SK-N-MC (cell line): Measurements from ENCODE around the gene KRTAP10-6.
"Not testable (repeated sequence)": the region's sequence is repeated elsewhere in the genome, so short reads cannot be mapped to it uniquely, and the experiment has no call there.

Experiments used
- DNase-seq: peaks from one replicate; pipeline ENCODE4 v3.0.0-alpha.2; 2011; ENCODE audit warnings: low read depth, low spot score
- H3K27ac ChIP-seq: fragments of 200-600 bp; sonication (generic); 2 replicates; pipeline ENCODE4 v1.5.1; 2016; ENCODE audit warnings: mixed run types
- H3K36me3 ChIP-seq: fragments of 200-600 bp; sonication (generic); 2 replicates; pipeline ENCODE4 v1.6.1; 2017; ENCODE audit warnings: antibody characterized with exemption, low read length, mixed read lengths; ENCODE audit not compliant: insufficient read depth
- H3K4me3 ChIP-seq: fragments of 200-600 bp; sonication (generic); 2 replicates; pipeline ENCODE4 v1.5.1; 2016
- H3K9ac ChIP-seq: fragments of 200-600 bp; sonication (generic); 2 replicates; pipeline ENCODE4 v1.8.0; 2017; ENCODE audit warnings: mixed run types, mixed read lengths; ENCODE audit not compliant: insufficient read length
- H3K9me3 ChIP-seq: fragments of 200-600 bp; sonication (generic); 2 replicates; pipeline ENCODE4 v1.6.1; 2017; ENCODE audit warnings: low read depth, mild to moderate bottlenecking, antibody characterized with exemption, low read length, moderate library complexity, mixed read lengths
- EZH2 ChIP-seq: fragments of 200-600 bp; sonication (generic); IDR thresholded peaks from one replicate; pipeline ENCODE4 v1.6.1; 2017; ENCODE audit warnings: antibody characterized with exemption
- FOXP2 ChIP-seq: optimal IDR thresholded peaks from 2 replicates; pipeline ENCODE3; 2011; ENCODE audit warnings: mild to moderate bottlenecking, moderate library complexity; ENCODE audit not compliant: insufficient read depth; ENCODE audit errors: extremely low read length, control extremely low read depth
- POLR2AphosphoS5 ChIP-seq: IDR thresholded peaks from 2 replicates; pipeline ENCODE4 v1.6.1; 2012; ENCODE audit warnings: mild to moderate bottlenecking, low read depth, low read length, borderline replicate concordance

Gene KRTAP10-6

DNA sequence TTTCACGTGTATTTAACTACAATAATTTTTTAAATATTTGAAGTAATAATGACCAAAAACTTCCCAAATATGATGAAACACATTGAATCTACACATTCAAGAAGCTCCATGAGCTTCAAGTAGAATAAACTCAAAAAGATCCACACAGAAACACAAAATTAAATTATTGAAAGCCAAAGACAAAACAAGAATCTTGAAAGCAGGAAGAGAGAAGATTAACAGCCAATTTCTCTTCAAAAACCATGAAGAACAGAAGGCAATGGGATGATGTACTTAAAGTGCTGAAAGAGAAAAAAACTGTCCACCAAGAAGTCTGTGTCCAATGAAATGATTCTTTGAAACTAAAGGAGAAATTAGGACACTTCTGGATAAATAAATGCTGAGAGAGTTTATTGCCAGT is 39.8 kb upstream of the KRTAP10-6 start:
- Histone ChIP-seq H3K27ac (no peak overlapping the region), H3K4me3 (no peak overlapping the region), H3K36me3 (peaks cover 19% of the 10 kb centered on the region), H3K9ac (no peak overlapping the region), H3K9me3 (no peaks in the 10 kb centered on the region)
- no peak for DNase-seq
- TF ChIP-seq POLR2AphosphoS5 (no peak), EZH2 (no peak), FOXP2 (no peak)

DNA sequence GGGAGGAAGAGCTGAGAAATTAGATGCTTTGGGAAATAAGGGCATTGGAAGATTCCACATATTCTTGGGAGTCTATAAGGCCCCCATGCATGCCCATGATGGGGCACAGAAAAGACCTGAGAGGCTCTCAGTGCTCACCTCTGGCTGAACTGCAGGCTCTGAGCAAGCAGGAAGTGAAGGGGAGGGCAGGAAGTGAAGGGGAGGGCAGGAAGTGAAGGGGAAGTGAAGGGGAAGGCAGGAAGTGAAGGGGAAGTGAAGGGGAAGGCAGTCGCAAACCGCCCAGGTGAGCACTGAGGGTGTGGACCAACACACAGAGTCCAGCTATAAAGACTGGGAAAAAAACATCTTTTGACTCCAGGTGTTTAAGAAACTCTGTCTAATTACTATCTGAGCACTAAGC is 38.1 kb upstream of the KRTAP10-6 start:
- Histone ChIP-seq H3K4me3 (no peak overlapping the region), H3K9me3 (no peaks in the 10 kb centered on the region), H3K36me3 (peaks cover 19% of the 10 kb centered on the region), H3K9ac (no peak overlapping the region), H3K27ac (no peak overlapping the region)
- DNase-seq, result no peak
- no peak for TF ChIP-seq FOXP2
- no peak for TF ChIP-seq POLR2AphosphoS5
- no peak for TF ChIP-seq EZH2

DNA sequence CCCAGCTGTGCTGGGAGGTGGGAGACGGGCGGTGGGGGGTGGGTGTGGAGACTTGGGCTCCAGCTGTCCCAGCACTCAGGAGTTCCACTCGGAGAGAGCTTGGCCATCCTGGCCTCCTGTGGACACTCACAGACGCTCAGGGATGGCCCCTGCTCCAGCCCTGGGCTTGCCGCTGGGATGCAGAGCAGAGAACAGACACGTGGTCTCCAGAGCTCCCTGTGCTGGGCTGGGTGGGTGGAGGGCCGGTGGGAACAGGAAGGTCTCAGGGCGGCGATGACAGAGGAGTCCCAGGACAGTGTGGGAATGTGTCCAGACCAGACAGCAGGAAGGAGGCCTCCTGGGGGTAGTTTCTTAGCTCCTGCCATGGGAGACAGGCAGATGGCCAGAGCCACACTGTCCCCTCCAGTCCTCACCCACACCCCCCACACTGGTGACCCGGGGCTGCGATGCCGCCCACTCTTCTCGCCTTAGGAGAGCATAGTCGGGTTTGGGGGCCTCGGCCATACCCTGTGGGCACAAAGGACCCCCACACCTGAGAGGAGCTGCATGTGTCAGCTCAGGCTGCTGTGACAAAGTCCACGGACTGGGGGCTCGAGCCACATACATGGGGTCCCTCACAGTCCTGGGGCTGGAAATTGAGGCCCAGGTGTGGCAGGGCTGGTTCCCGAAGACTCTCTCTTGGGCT is 36.5 kb upstream of the KRTAP10-6 start:
- Histone ChIP-seq H3K36me3 (peaks cover 19% of the 10 kb centered on the region), H3K4me3 (no peak overlapping the region), H3K9ac (no peak overlapping the region), H3K9me3 (peaks cover 4% of the 10 kb centered on the region; the same call in 1 of the 2 replicates), H3K27ac (no peak overlapping the region)
- TF ChIP-seq EZH2 (no peak), FOXP2 (no peak), POLR2AphosphoS5 (no peak)
- no peak for DNase-seq

DNA sequence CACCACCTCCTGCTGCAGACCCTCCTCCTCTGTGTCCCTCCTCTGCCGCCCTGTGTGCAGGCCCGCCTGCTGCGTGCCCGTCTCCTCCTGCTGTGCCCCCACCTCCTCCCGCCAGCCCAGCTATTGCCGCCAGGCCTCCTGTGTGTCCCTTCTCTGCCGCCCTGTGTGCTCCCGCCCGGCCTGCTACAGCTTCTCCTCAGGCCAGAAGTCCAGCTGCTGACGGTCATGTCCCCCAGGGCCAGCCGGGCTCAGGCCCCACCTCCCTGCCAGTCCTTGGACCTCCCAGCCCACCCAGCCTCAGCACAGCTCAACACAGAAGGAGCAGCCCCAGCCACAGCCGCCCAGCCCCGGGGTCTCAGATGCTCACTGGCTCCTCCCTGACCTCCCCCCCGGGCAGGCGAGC is 35.5 kb upstream of the KRTAP10-6 start:
- not testable (repeated sequence) for H3K9me3 ChIP-seq, H3K27ac ChIP-seq, H3K4me3 ChIP-seq, H3K9ac ChIP-seq, DNase-seq
- peaks cover 19% of the 10 kb centered on the region for H3K36me3 ChIP-seq

DNA sequence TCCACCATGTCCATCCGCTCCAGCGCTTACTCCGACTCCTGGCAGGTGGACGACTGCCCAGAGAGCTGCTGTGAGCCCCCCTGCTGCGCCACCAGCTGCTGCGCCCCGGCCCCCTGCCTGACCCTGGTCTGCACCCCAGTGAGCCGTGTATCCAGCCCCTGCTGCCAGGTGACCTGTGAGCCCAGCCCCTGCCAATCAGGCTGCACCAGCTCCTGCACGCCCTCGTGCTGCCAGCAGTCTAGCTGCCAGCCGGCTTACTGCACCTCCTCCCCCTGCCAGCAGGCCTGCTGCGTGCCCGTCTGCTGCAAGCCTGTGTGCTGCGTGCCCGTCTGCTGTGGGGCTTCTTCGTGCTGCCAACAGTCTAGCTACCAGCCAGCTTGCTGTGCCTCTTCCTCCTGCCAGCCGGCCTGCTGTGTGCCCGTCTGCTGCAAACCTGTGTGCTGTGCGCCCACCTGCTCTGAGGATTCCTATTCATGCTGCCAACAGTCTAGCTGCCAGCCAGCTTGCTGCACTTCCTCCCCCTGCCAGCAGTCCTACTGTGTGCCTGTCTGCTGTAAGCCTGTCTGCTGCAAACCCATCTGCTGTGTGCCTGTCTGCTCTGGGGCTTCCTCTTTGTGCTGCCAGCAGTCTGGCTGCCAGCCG is 35.0 kb upstream of the KRTAP10-6 start:
- H3K9ac ChIP-seq, H3K4me3 ChIP-seq, H3K27ac ChIP-seq, DNase-seq, H3K9me3 ChIP-seq: not testable (repeated sequence)
- peaks cover 19% of the 10 kb centered on the region for H3K36me3 ChIP-seq

- no peak within 1 kb of the TSS for H3K9ac ChIP-seq
- peaks cover 10% of the 10 kb centered on the region for H3K9me3 ChIP-seq
- H3K4me3 ChIP-seq, result no peak within 1 kb of the TSS
- H3K27ac ChIP-seq, result no peak within 1 kb of the TSS
- DNase-seq, result no peak
- peaks cover 16% of the 10 kb centered on the region; the same call in 1 of the 2 replicates for H3K36me3 ChIP-seq
- TF ChIP-seq POLR2AphosphoS5 (no peak), EZH2 (no peak), FOXP2 (no peak)
Measured at GRCh38 chr21:44626673-44627143, 34.4 kb upstream of the KRTAP10-6 start, which contains the start of gene KRTAP10-9. Gene KRTAP10-9 (plus strand): TSS chr21:44627093. CDS start chr21:44627172, 79 bp downstream.

- Histone ChIP-seq H3K9me3 (peaks cover 10% of the 10 kb centered on the region), H3K27ac (no peak overlapping the region), H3K36me3 (peaks cover 16% of the 10 kb centered on the region; the same call in 1 of the 2 replicates), H3K4me3 (no peak overlapping the region), H3K9ac (no peak overlapping the region)
- DNase-seq, result no peak
- TF ChIP-seq EZH2 (no peak), POLR2AphosphoS5 (no peak), FOXP2 (no peak)
Measured at GRCh38 chr21:44626262-44626661, 34.0 kb upstream of the KRTAP10-6 start.

GRCh38 chr21:44625756-44626155 is 33.5 kb upstream of the KRTAP10-6 start:
- Histone ChIP-seq H3K4me3 (no peak overlapping the region), H3K36me3 (peaks cover 16% of the 10 kb centered on the region; the same call in 1 of the 2 replicates), H3K9ac (no peak overlapping the region), H3K27ac (no peak overlapping the region), H3K9me3 (peaks cover 10% of the 10 kb centered on the region)
- no peak for DNase-seq
- TF ChIP-seq EZH2 (no peak), POLR2AphosphoS5 (no peak), FOXP2 (no peak)

GRCh38 chr21:44623575-44623974 is 31.3 kb upstream of the KRTAP10-6 start:
- TF ChIP-seq EZH2 (no peak), POLR2AphosphoS5 (no peak), FOXP2 (no peak)

More at GRCh38 chr21:44623575-44623974, 31.3 kb upstream of the KRTAP10-6 start:
- no peak overlapping the region for H3K4me3 ChIP-seq
- 0 out of 2 replicates have a peak, but pooled peaks cover 8% of the 10 kb centered on the region for H3K36me3 ChIP-seq
- H3K9me3 ChIP-seq, result peaks cover 15% of the 10 kb centered on the region
- H3K27ac ChIP-seq, result no peak overlapping the region
- DNase-seq, result no peak
- H3K9ac ChIP-seq, result no peak overlapping the region
